Spleen (tissue), 7 donors: ENCODE measurements around the gene AKAP6.

Experiments
- POLR2A ChIP-seq, 3 donors: fragments of 450-650 bp; IDR thresholded peaks; one replicate each; pipeline ENCODE4 v1.5.1; 2017; ENCODE audit warnings: antibody characterized with exemption in 3 of 3, mild to moderate bottlenecking in 1 of 3
- TF ChIP-seq, protein P1 (sequence below), 11 experiments: fragments of 200-600 bp in 7 of 11; fragments of 450-650 bp in 4 of 11; sonication (generic) in 4 of 11; IDR thresholded peaks in 8 of 11; conservative IDR thresholded peaks in 3 of 11; 1 replicate in 7 of 11; 2 replicates in 4 of 11; pipeline versions ENCODE4 v1.4.0 to v1.8.0; 2016 to 2021; ENCODE audit warnings: antibody characterized with exemption in 11 of 11, inconsistent platforms in 4 of 11, mild to moderate bottlenecking in 1 of 11
- donor health status: DM: no; HTN: no; CAD: no; lungs with moderate emphysema.
- donor health status: DM: no; HTN: no; CAD: no.
- donor health status: DM: no; HTN: no; CAD: no.

DNA sequence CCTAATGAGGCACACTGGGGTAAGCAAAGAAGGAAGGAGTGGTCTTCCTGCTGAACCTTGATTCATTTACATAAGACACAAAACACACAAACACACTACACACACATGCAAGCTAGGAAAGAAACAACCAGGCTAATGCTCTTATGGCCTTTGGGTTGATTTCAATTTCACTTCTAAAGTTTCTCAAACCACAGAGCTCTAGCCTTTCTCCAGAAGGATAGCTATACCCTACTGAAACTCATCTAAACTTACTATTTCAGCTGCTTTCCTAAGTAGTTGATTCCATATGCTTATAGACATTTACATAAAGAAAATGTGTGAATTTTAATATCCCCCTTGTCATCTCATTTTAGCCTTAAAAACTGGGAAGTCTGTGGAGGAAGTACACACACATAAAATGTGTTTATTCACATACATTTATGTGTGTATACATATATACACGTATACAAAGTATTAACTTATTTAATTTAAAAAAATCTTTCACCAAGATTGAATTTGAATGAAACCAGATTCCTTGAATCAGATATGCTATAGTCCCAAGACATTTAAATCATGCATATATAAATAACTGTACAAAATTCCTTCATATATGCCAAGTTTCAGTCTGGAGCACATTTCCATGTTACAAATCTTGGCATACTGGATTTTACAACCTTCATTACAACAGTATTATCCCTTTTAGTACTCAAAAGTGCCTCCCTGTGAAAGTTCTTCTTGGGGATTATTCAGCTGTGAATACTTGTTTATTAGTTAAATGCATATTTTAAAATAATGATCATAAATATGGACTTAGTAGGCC is 377.8 kb downstream of the AKAP6 start:
- TF ChIP-seq POLR2A (IDR thresholded peaks at IDR 0.05): no peak
- TF ChIP-seq, protein P1, sequence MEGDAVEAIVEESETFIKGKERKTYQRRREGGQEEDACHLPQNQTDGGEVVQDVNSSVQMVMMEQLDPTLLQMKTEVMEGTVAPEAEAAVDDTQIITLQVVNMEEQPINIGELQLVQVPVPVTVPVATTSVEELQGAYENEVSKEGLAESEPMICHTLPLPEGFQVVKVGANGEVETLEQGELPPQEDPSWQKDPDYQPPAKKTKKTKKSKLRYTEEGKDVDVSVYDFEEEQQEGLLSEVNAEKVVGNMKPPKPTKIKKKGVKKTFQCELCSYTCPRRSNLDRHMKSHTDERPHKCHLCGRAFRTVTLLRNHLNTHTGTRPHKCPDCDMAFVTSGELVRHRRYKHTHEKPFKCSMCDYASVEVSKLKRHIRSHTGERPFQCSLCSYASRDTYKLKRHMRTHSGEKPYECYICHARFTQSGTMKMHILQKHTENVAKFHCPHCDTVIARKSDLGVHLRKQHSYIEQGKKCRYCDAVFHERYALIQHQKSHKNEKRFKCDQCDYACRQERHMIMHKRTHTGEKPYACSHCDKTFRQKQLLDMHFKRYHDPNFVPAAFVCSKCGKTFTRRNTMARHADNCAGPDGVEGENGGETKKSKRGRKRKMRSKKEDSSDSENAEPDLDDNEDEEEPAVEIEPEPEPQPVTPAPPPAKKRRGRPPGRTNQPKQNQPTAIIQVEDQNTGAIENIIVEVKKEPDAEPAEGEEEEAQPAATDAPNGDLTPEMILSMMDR (IDR thresholded peaks at IDR 0.05 in 8 of 11, conservative IDR thresholded peaks at IDR 0.05 in 3 of 11): no peak
